Adrenal gland (tissue), 12 donors: ENCODE data around the gene ADSL. TPM values are rescaled to one million over a fixed set of nuclear protein-coding genes. Genes with fewer than 3 reads are reported as not detected.

Source experiments
- DNase-seq, 7 donors: peaks; one replicate each; pipeline ENCODE4 v3.0.0-alpha.2; 2019 to 2020
- H3K27ac ChIP-seq, 5 donors: fragments of 200-600 bp; sonication (generic) in 4 of 5; 1 replicate in 3 of 5; 2 replicates in 2 of 5; pipeline versions ENCODE4 v1.5.1 to v1.8.0; 2016 to 2020; ENCODE audit warnings: mild to moderate bottlenecking in 1 of 5
- H3K27me3 ChIP-seq: fragments of 200-600 bp; 2 replicates; pipeline ENCODE4 v1.8.0; 2021
- H3K36me3 ChIP-seq, 2 donors: fragments of 200-600 bp; replicated peaks in 1 of 2; 1 replicate in 1 of 2; 2 replicates in 1 of 2; pipeline versions ENCODE4 v1.5.1 to v1.8.0; 2018 to 2022
- H3K4me1 ChIP-seq, 2 donors: fragments of 200-600 bp; replicated peaks in 1 of 2; 1 replicate in 1 of 2; 2 replicates in 1 of 2; pipeline versions ENCODE4 v1.5.1 to v1.8.0; 2018 to 2021
- H3K4me3 ChIP-seq, 4 donors: fragments of 200-600 bp; sonication (generic) in 3 of 4; one replicate each; pipeline ENCODE4 v1.5.1; 2016 to 2018
- H3K9me3 ChIP-seq, 3 donors: fragments of 200-600 bp; sonication (generic) in 1 of 3; replicated peaks in 1 of 3; 1 replicate in 2 of 3; 2 replicates in 1 of 3; pipeline versions ENCODE4 v1.5.1 to v1.8.0; 2016 to 2021
- CTCF ChIP-seq, 6 experiments: fragments of 450-650 bp in 4 of 6; fragments of 200-600 bp in 2 of 6; sonication (generic) in 1 of 6; IDR thresholded peaks; 1 replicate in 5 of 6; 2 replicates in 1 of 6; pipeline versions ENCODE4 v1.5.1 to v1.8.0; 2016 to 2021; ENCODE audit warnings: antibody characterized with exemption in 6 of 6, mild to moderate bottlenecking in 2 of 6, moderate library complexity in 1 of 6
- POLR2A ChIP-seq, 2 donors: fragments of 450-650 bp; IDR thresholded peaks; one replicate each; pipeline ENCODE4 v1.6.1; 2017; ENCODE audit warnings: antibody characterized with exemption in 2 of 2, mild to moderate bottlenecking in 2 of 2, moderate library complexity in 1 of 2
- WGBS, 4 donors: extraction: QIAGEN DNeasy Blood & Tissue Kit in 2 of 4; methylation state at CpG; one replicate each; pipeline versions ENCODE4 v1.1.5 to v1.1.7; 2013 to 2017; 5-methylcytosine and 5-hydroxymethylcytosine counted together
- intact Hi-C, 2 donors: fragments of 100-400 bp; cut with DNase I; formaldehyde crosslinking; loops; one replicate each; pipeline versions ENCODE4 v1.14.1 to v1.15.0; 2022 to 2023
- polyA plus RNA-seq, 3 donors: library from polyadenylated mRNA; stranded (reverse); fragments of 200-250 nt in 2 of 3; fragments of 350-450 nt in 1 of 3; fragmentation: Illumina TruSeq in 1 of 3; extraction: RNeasy Lipid Tissue Mini Kit (QIAGEN cat#74804) in 1 of 3; gene quantifications; one replicate each; pipeline ENCODE4 v1.2.3, GENCODE V29; 2013 to 2014
- total RNA-seq, 9 donors: library from RNA; depleted of rRNA in 4 of 9; stranded (reverse); fragments of >200 nt in 4 of 9; fragments of 120-200 nt in 1 of 9; fragmentation: NEBNext Ultra II Directional in 1 of 9; extraction: Animal tissue kit (Norgen Biotek cat#: 25700) in 1 of 9; gene quantifications; one replicate each; pipeline versions ENCODE4 v1.1.0 to v1.2.4, GENCODE V29; 2013 to 2023
- donor health status: healthy with polysubstance abuse.
- donor health status: Bipolar disorder and iron deficiency.
- donor health status: DM: yes; HTN: yes; CAD: no.
- donor health status: DM: no; HTN: no; CAD: no.
- donor health status: DM: no; HTN: no; CAD: no.
- donor health status: DM: yes; HTN: yes; CAD: no.

Gene ADSL
- total and polyA plus RNA-seq, 12 donors: 26.8 to 107 (median 57.5) TPM

- intact Hi-C loops: no loop called here
- WGBS, 4 donors: 80 to 90% (median 85%) methylated on average over 3 to 11 of the region's 11 CpGs
- Histone ChIP-seq H3K27ac (peak overlapping the region in 1 of 5 donors; percentile 5), H3K4me1 (no peaks in the 10 kb centered on the region), H3K9me3 (no peaks in the 10 kb centered on the region), H3K4me3 (no peak overlapping the region), H3K36me3 (peaks cover 0 to 45% of the 10 kb centered on the region in 2 donors), H3K27me3 (no peaks in the 10 kb centered on the region)
- no peak for DNase-seq
- TF ChIP-seq POLR2A (IDR thresholded peaks at IDR 0.05) (no peak), CTCF (IDR thresholded peaks at IDR 0.05) (no peak)
Observed at GRCh38 chr22:40416636-40417035, 70.3 kb downstream of the ADSL start.

GRCh38 chr22:40417041-40417440 lies 70.7 kb downstream of the ADSL start:
- DNase-seq: no peak
- intact Hi-C loops: no loop called here
- Histone ChIP-seq H3K4me1 (no peaks in the 10 kb centered on the region), H3K36me3 (peaks cover 0 to 43% of the 10 kb centered on the region in 2 donors), H3K27me3 (no peaks in the 10 kb centered on the region), H3K27ac (peak overlapping the region in 1 of 5 donors; percentile 5), H3K9me3 (no peaks in the 10 kb centered on the region), H3K4me3 (no peak overlapping the region)
- TF ChIP-seq CTCF (IDR thresholded peaks at IDR 0.05) (no peak), POLR2A (IDR thresholded peaks at IDR 0.05) (no peak)
- 76 to 89% (median 87%) methylated on average over 8 of the region's 8 CpGs for WGBS, 4 donors

GRCh38 chr22:40417881-40418280 lies 71.6 kb downstream of the ADSL start:
- Histone ChIP-seq H3K4me3 (no peak overlapping the region), H3K27ac (no peak overlapping the region), H3K4me1 (no peaks in the 10 kb centered on the region), H3K36me3 (peaks cover 0 to 51% of the 10 kb centered on the region in 2 donors), H3K27me3 (no peaks in the 10 kb centered on the region), H3K9me3 (no peaks in the 10 kb centered on the region)
- DNase-seq: no peak
- 80 to 92% (median 87%) methylated on average over 1 to 5 of the region's 5 CpGs; no CpG with 5 or more reads in 1 of the 4 donors for WGBS, 4 donors
- intact Hi-C loops: no loop called here
- TF ChIP-seq POLR2A (IDR thresholded peaks at IDR 0.05) (no peak), CTCF (IDR thresholded peaks at IDR 0.05) (no peak)

- TF ChIP-seq POLR2A (IDR thresholded peaks at IDR 0.05): no peak
- no peak for TF ChIP-seq CTCF (IDR thresholded peaks at IDR 0.05)
Observed at GRCh38 chr22:40418366-40419201, 72.3 kb downstream of the ADSL start.

More at GRCh38 chr22:40418366-40419201, 72.3 kb downstream of the ADSL start:
- Histone ChIP-seq H3K4me3 (no peak overlapping the region), H3K27ac (no peak overlapping the region), H3K36me3 (peaks cover 0 to 58% of the 10 kb centered on the region in 2 donors), H3K4me1 (no peaks in the 10 kb centered on the region), H3K27me3 (no peaks in the 10 kb centered on the region), H3K9me3 (no peaks in the 10 kb centered on the region)
- intact Hi-C loops: no loop called here
- WGBS, 4 donors: 85 to 89% (median 86%) methylated on average over 17 to 42 of the region's 42 CpGs
- no peak for DNase-seq
